ENCODE results near the gene ANXA9.

- TF ChIP-seq ARNTL (CRISPR knock-in tag; IDR thresholded peaks at IDR 0.05; ENCODE audit: borderline replicate concordance, low read depth) (no peak), ZNF70 (CRISPR knock-in tag; IDR thresholded peaks at IDR 0.05) (no peak), PATZ1 (CRISPR knock-in tag; IDR thresholded peaks at IDR 0.05; ENCODE audit: borderline replicate concordance) (no peak), ZNF8 (CRISPR knock-in tag; IDR thresholded peaks at IDR 0.05) (no peak), ESRRG (CRISPR knock-in tag; IDR thresholded peaks at IDR 0.05) (no peak), POU6F1 (CRISPR knock-in tag; IDR thresholded peaks at IDR 0.05; ENCODE audit: borderline replicate concordance, low read depth) (no peak), ZFP30 (CRISPR knock-in tag; IDR thresholded peaks at IDR 0.05) (no peak)
Observed at GRCh38 chr1:150966011-150966410, 16.1 kb upstream of the ANXA9 start.
